Adrenal gland (tissue), 12 donors: ENCODE measurements around the gene ENDOV. TPM values are rescaled to one million over a fixed set of nuclear protein-coding genes. Genes with fewer than 3 reads are reported as not detected.

Experiments
- DNase-seq, 7 donors: peaks; one replicate each; pipeline ENCODE4 v3.0.0-alpha.2; 2019 to 2020
- H3K27ac ChIP-seq, 5 donors: fragments of 200-600 bp; sonication (generic) in 4 of 5; 1 replicate in 3 of 5; 2 replicates in 2 of 5; pipeline versions ENCODE4 v1.5.1 to v1.8.0; 2016 to 2020; ENCODE audit warnings: mild to moderate bottlenecking in 1 of 5
- H3K27me3 ChIP-seq: fragments of 200-600 bp; 2 replicates; pipeline ENCODE4 v1.8.0; 2021
- H3K36me3 ChIP-seq, 2 donors: fragments of 200-600 bp; replicated peaks in 1 of 2; 1 replicate in 1 of 2; 2 replicates in 1 of 2; pipeline versions ENCODE4 v1.5.1 to v1.8.0; 2018 to 2022
- H3K4me1 ChIP-seq, 2 donors: fragments of 200-600 bp; replicated peaks in 1 of 2; 1 replicate in 1 of 2; 2 replicates in 1 of 2; pipeline versions ENCODE4 v1.5.1 to v1.8.0; 2018 to 2021
- H3K4me3 ChIP-seq, 4 donors: fragments of 200-600 bp; sonication (generic) in 3 of 4; one replicate each; pipeline ENCODE4 v1.5.1; 2016 to 2018
- H3K9me3 ChIP-seq, 3 donors: fragments of 200-600 bp; sonication (generic) in 1 of 3; replicated peaks in 1 of 3; 1 replicate in 2 of 3; 2 replicates in 1 of 3; pipeline versions ENCODE4 v1.5.1 to v1.8.0; 2016 to 2021
- POLR2A ChIP-seq, 2 donors: fragments of 450-650 bp; IDR thresholded peaks; one replicate each; pipeline ENCODE4 v1.6.1; 2017; ENCODE audit warnings: antibody characterized with exemption in 2 of 2, mild to moderate bottlenecking in 2 of 2, moderate library complexity in 1 of 2
- WGBS, 4 donors: extraction: QIAGEN DNeasy Blood & Tissue Kit in 2 of 4; methylation state at CpG; one replicate each; pipeline versions ENCODE4 v1.1.5 to v1.1.7; 2013 to 2017; 5-methylcytosine and 5-hydroxymethylcytosine counted together
- intact Hi-C, 2 donors: fragments of 100-400 bp; cut with DNase I; formaldehyde crosslinking; loops; one replicate each; pipeline versions ENCODE4 v1.14.1 to v1.15.0; 2022 to 2023
- polyA plus RNA-seq, 3 donors: library from polyadenylated mRNA; stranded (reverse); fragments of 200-250 nt in 2 of 3; fragments of 350-450 nt in 1 of 3; fragmentation: Illumina TruSeq in 1 of 3; extraction: RNeasy Lipid Tissue Mini Kit (QIAGEN cat#74804) in 1 of 3; gene quantifications; one replicate each; pipeline ENCODE4 v1.2.3, GENCODE V29; 2013 to 2014
- total RNA-seq, 9 donors: library from RNA; depleted of rRNA in 4 of 9; stranded (reverse); fragments of >200 nt in 4 of 9; fragments of 120-200 nt in 1 of 9; fragmentation: NEBNext Ultra II Directional in 1 of 9; extraction: Animal tissue kit (Norgen Biotek cat#: 25700) in 1 of 9; gene quantifications; one replicate each; pipeline versions ENCODE4 v1.1.0 to v1.2.4, GENCODE V29; 2013 to 2023
- TF ChIP-seq, protein P1 (sequence below), 6 experiments: fragments of 450-650 bp in 4 of 6; fragments of 200-600 bp in 2 of 6; sonication (generic) in 1 of 6; IDR thresholded peaks; 1 replicate in 5 of 6; 2 replicates in 1 of 6; pipeline versions ENCODE4 v1.5.1 to v1.8.0; 2016 to 2021; ENCODE audit warnings: antibody characterized with exemption in 6 of 6, mild to moderate bottlenecking in 2 of 6, moderate library complexity in 1 of 6
- donor health status: healthy with polysubstance abuse.
- donor health status: Bipolar disorder and iron deficiency.
- donor health status: DM: yes; HTN: yes; CAD: no.
- donor health status: DM: no; HTN: no; CAD: no.
- donor health status: DM: no; HTN: no; CAD: no.
- donor health status: DM: yes; HTN: yes; CAD: no.

Gene ENDOV
- total and polyA plus RNA-seq, 12 donors = 7.1 to 31.9 (median 18.3) TPM

DNA sequence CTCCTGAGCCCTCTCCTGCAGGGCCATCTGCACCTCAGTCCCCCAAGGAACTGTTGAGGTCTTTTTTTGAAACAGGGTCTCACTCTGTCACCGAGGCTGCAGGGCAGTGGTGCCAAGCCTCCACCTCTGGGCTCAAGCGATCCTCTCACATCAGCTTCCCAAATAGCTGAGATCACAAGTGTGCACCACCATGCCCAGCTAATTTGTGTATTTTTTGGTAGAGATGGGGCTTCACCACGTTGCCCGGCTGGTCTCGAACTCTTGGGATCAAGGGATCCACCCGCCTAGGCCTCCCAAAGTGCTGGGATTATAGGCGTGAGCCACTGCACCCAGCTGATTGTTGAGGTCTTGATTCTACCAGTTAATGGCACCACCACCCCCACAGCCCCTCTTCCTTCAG is 27.9 kb upstream of the ENDOV start:
- intact Hi-C loops = loop anchor here (10.0 kb wide), 2 partner anchors 242 to 252 kb away; partner anchors contain the start of gene EIF4A3 (in 1 of the 2)
- no peak overlapping the region for H3K4me3 ChIP-seq
- H3K36me3 ChIP-seq = peaks cover 0 to 95% of the 10 kb centered on the region in 2 donors
- TF ChIP-seq POLR2A (IDR thresholded peaks at IDR 0.05) = no peak
- TF ChIP-seq, protein P1, sequence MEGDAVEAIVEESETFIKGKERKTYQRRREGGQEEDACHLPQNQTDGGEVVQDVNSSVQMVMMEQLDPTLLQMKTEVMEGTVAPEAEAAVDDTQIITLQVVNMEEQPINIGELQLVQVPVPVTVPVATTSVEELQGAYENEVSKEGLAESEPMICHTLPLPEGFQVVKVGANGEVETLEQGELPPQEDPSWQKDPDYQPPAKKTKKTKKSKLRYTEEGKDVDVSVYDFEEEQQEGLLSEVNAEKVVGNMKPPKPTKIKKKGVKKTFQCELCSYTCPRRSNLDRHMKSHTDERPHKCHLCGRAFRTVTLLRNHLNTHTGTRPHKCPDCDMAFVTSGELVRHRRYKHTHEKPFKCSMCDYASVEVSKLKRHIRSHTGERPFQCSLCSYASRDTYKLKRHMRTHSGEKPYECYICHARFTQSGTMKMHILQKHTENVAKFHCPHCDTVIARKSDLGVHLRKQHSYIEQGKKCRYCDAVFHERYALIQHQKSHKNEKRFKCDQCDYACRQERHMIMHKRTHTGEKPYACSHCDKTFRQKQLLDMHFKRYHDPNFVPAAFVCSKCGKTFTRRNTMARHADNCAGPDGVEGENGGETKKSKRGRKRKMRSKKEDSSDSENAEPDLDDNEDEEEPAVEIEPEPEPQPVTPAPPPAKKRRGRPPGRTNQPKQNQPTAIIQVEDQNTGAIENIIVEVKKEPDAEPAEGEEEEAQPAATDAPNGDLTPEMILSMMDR (IDR thresholded peaks at IDR 0.05) = no peak
- peaks cover 0 to 3% of the 10 kb centered on the region in 2 donors for H3K4me1 ChIP-seq
- H3K27me3 ChIP-seq = no peaks in the 10 kb centered on the region
- no peaks in the 10 kb centered on the region for H3K9me3 ChIP-seq
- WGBS, 4 donors = 93 to 97% (median 95%) methylated on average over 7 of the region's 7 CpGs
- DNase-seq = no peak
- no peak overlapping the region for H3K27ac ChIP-seq

GRCh38 chr17:80388175-80388574 is 26.8 kb upstream of the ENDOV start:
- no peak for DNase-seq
- 92 to 96% (median 94%) methylated on average over 15 of the region's 15 CpGs for WGBS, 4 donors
- peaks cover 0 to 3% of the 10 kb centered on the region in 2 donors for H3K4me1 ChIP-seq
- TF ChIP-seq POLR2A (IDR thresholded peaks at IDR 0.05) = no peak
- TF ChIP-seq, protein P1 (IDR thresholded peaks at IDR 0.05) = no peak
- H3K4me3 ChIP-seq = no peak overlapping the region
- H3K27ac ChIP-seq = no peak overlapping the region
- H3K36me3 ChIP-seq = peaks cover 0 to 93% of the 10 kb centered on the region in 2 donors
- no peaks in the 10 kb centered on the region for H3K27me3 ChIP-seq
- H3K9me3 ChIP-seq = no peaks in the 10 kb centered on the region
- intact Hi-C loops = loop anchor here (10.0 kb wide), 2 partner anchors 243 to 253 kb away; partner anchors contain the start of gene EIF4A3 (in 1 of the 2)

DNA sequence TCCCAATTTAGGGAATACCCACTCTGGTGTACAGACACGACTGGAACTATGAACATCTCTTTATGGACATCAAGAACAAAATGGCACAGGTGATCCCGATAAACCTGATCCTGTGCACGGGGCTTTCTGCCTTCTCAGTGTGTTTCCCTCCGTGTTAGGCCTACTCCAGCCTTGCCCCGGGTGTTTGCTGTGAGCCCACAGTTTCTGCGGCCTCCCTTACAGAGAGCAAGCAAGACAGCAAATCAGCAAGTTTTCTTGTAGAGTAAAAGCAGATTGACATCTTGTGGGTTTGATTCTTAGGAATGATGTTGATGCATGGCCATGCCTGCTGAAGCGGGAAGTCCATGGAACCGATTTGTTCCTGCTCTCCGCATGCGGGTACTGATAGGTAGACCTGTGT is 26.4 kb upstream of the ENDOV start:
- TF ChIP-seq, protein P1 (IDR thresholded peaks at IDR 0.05) = no peak
- no peak for TF ChIP-seq POLR2A (IDR thresholded peaks at IDR 0.05)
- intact Hi-C loops = loop anchor here (10.0 kb wide), 2 partner anchors 244 to 254 kb away; partner anchors contain the start of gene EIF4A3 (in 1 of the 2)
- Histone ChIP-seq H3K9me3 (no peaks in the 10 kb centered on the region), H3K27ac (no peak overlapping the region), H3K36me3 (peaks cover 0 to 92% of the 10 kb centered on the region in 2 donors), H3K4me3 (no peak overlapping the region), H3K27me3 (no peaks in the 10 kb centered on the region), H3K4me1 (peaks cover 0 to 4% of the 10 kb centered on the region in 2 donors)
- WGBS, 4 donors = 85 to 96% (median 94%) methylated on average over 10 of the region's 10 CpGs
- DNase-seq = no peak

GRCh38 chr17:80389011-80389995 is 25.7 kb upstream of the ENDOV start:
- Histone ChIP-seq H3K27ac (peak overlapping the region in 1 of 5 donors; percentile 17), H3K36me3 (peaks cover 0 to 92% of the 10 kb centered on the region in 2 donors), H3K4me1 (peaks cover 4 to 11% of the 10 kb centered on the region in 2 donors), H3K9me3 (no peaks in the 10 kb centered on the region), H3K27me3 (no peaks in the 10 kb centered on the region), H3K4me3 (no peak overlapping the region)
- WGBS, 4 donors = 77 to 85% (median 82%) methylated on average over 18 to 22 of the region's 22 CpGs
- DNase-seq = no peak
- intact Hi-C loops = loop anchor here (10.0 kb wide), 2 partner anchors 245 to 255 kb away; partner anchors contain the start of gene EIF4A3 (in 1 of the 2)
- TF ChIP-seq, protein P1 (IDR thresholded peaks at IDR 0.05) = no peak
- no peak for TF ChIP-seq POLR2A (IDR thresholded peaks at IDR 0.05)
